Measurements from ENCODE around the gene VTI1A. TPM values are rescaled to one million over a fixed set of nuclear protein-coding genes. Genes with fewer than 3 reads are reported as not detected.
"Not testable (repeated sequence)": the region's sequence is repeated elsewhere in the genome, so short reads cannot be mapped to it uniquely, and the experiment has no call there.

VTI1A gene
- total and polyA plus RNA-seq, 9 of the 15 experiments (the other 6 are each of a cell fraction or from before 2014, with no cell fraction given) = 9.3 to 21.4 (median 16.0) TPM

- DNase-seq (ENCODE audit: extremely low read depth in 1 of 4, low spot score in 3 of 4) = no peak
- Histone ChIP-seq H3K4me3 (no peak overlapping the region), H3K36me3 (ENCODE audit: control insufficient read depth, insufficient read depth, low read length) (no peaks in the 10 kb centered on the region), H3K4me2 (ENCODE audit: insufficient read depth, low read length) (no peak overlapping the region), H3K27ac (ENCODE audit: extremely low read depth, low read depth, low read length) (no peak overlapping the region), H3K9me3 (replicated peaks; ENCODE audit: control insufficient read depth, insufficient read depth, low read depth, low read length) (no peaks in the 10 kb centered on the region), H3K27me3 (ENCODE audit: control insufficient read depth in 2 of 2, insufficient read depth in 2 of 2, low read length in 2 of 2) (no peaks in the 10 kb centered on the region; a peak in 1 of 5 replicates), H3K4me1 (replicated peaks in 1 of 2; ENCODE audit: control insufficient read depth in 2 of 2, insufficient read depth in 2 of 2, low read length in 2 of 2) (no peaks in the 10 kb centered on the region), H3K79me2 (ENCODE audit: control insufficient read depth, insufficient read depth, low read length) (no peaks in the 10 kb centered on the region), H3K9ac (ENCODE audit: insufficient read depth in 1 of 2, low read depth in 2 of 2, low read length in 2 of 2) (no peak overlapping the region), H4K20me1 (replicated peaks; ENCODE audit: control insufficient read depth, insufficient read depth, low read length) (no peaks in the 10 kb centered on the region), H3K9me1 (ENCODE audit: control insufficient read depth, insufficient read depth, low read length) (no peaks in the 10 kb centered on the region), H2AFZ (ENCODE audit: low read depth, low read length) (no peak overlapping the region)
- FAIRE-seq = no peak
- ChIA-PET POLR2A (interaction anchor here (0.5 kb wide), 1 partner anchor 61 kb away, joined by 3 read pairs; no protein-coding TSS in a partner anchor), CTCF (ENCODE audit: low intra/inter-chr PET ratio) (no interaction called here)
- TF ChIP-seq ZNF232 (CRISPR knock-in tag; IDR thresholded peaks at IDR 0.05) (no peak), RBFOX2 (IDR thresholded peaks at IDR 0.05; ENCODE audit: low read depth, low read length) (no peak), DLX4 (CRISPR knock-in tag; IDR thresholded peaks at IDR 0.05) (no peak), ZBTB11 (CRISPR knock-in tag; IDR thresholded peaks at IDR 0.05) (no peak), BRF1 (IDR thresholded peaks at IDR 0.05; ENCODE audit: borderline replicate concordance, extremely low read depth, insufficient read length) (no peak), ELF4 (CRISPR knock-in tag; IDR thresholded peaks at IDR 0.05) (no peak), ZNF174 (CRISPR knock-in tag; IDR thresholded peaks at IDR 0.05) (no peak), ILF3 (IDR thresholded peaks at IDR 0.05; ENCODE audit: borderline replicate concordance) (no peak), MEIS2 (IDR thresholded peaks at IDR 0.05; ENCODE audit: partially characterized antibody) (no peak), PHF20 (IDR thresholded peaks at IDR 0.05; ENCODE audit: partially characterized antibody) (no peak)
- intact Hi-C loops (cut with micrococcal nuclease) = no loop called here
- no TSS peak for BruUV-seq (replicated peaks)
- 6% methylated on average over 3 of the region's 3 CpGs for WGBS (ENCODE audit: insufficient coverage, low coverage, missing lambda C conversion rate)
- in situ Hi-C loops (cut with MboI) = no loop called here
- ATAC-seq = no peak
Measured at GRCh38 chr10:112404617-112405016, 42.4 kb upstream of the VTI1A start.

- BruUV-seq (replicated peaks); DNase-seq (ENCODE audit: extremely low read depth in 1 of 4, low spot score in 3 of 4); H3K36me3 ChIP-seq (ENCODE audit: control insufficient read depth, insufficient read depth, low read length); in situ Hi-C loops (cut with MboI); H3K4me3 ChIP-seq; FAIRE-seq; H3K4me1 ChIP-seq (replicated peaks in 1 of 2; ENCODE audit: control insufficient read depth in 2 of 2, insufficient read depth in 2 of 2, low read length in 2 of 2); POLR2A ChIA-PET; H3K9me3 ChIP-seq (replicated peaks; ENCODE audit: control insufficient read depth, insufficient read depth, low read depth, low read length); H2AFZ ChIP-seq (ENCODE audit: low read depth, low read length); CTCF ChIA-PET (ENCODE audit: low intra/inter-chr PET ratio); H3K4me2 ChIP-seq (ENCODE audit: insufficient read depth, low read length); H3K9ac ChIP-seq (ENCODE audit: insufficient read depth in 1 of 2, low read depth in 2 of 2, low read length in 2 of 2); H3K27me3 ChIP-seq (ENCODE audit: control insufficient read depth in 2 of 2, insufficient read depth in 2 of 2, low read length in 2 of 2); ATAC-seq; H3K27ac ChIP-seq (ENCODE audit: extremely low read depth, low read depth, low read length); H3K79me2 ChIP-seq (ENCODE audit: control insufficient read depth, insufficient read depth, low read length); intact Hi-C loops (cut with micrococcal nuclease); H3K9me1 ChIP-seq (ENCODE audit: control insufficient read depth, insufficient read depth, low read length); H4K20me1 ChIP-seq (replicated peaks; ENCODE audit: control insufficient read depth, insufficient read depth, low read length): not testable (repeated sequence)
- WGBS (ENCODE audit: insufficient coverage, low coverage, missing lambda C conversion rate) = 0% methylated on average over 2 of the region's 2 CpGs
Measured at GRCh38 chr10:112406806-112407205, 40.2 kb upstream of the VTI1A start.

Data from K562 (cell line).